GM19193 (cell line): ENCODE data around the gene ARRDC2.

Source experiments
- POLR2A ChIP-seq: IDR thresholded peaks from 4 replicates; pipeline ENCODE4 v1.6.1; 2011; ENCODE audit not compliant: insufficient read depth, insufficient read length; ENCODE audit errors: extremely low read depth

The ARRDC2 gene

GRCh38 chr19:18007917-18008673 is at the start of gene ARRDC2:
ARRDC2 (plus strand) TSS chr19:18008170; CDS start chr19:18008311, 141 bp downstream.
- no peak for TF ChIP-seq POLR2A

GRCh38 chr19:17963936-17964691 is 43.9 kb upstream of the ARRDC2 start:
- TF ChIP-seq POLR2A = no peak

GRCh38 chr19:17965370-17966128 is 42.4 kb upstream of the ARRDC2 start:
- TF ChIP-seq POLR2A = no peak

- no peak for TF ChIP-seq POLR2A
These were observed 41.9 kb upstream of the ARRDC2 start for GRCh38 chr19:17966129-17966483.

GRCh38 chr19:17966550-17967256 is 41.3 kb upstream of the ARRDC2 start, which contains the start of gene KCNN1:
KCNN1 (plus strand) TSS chr19:17967107; CDS start chr19:17973889, 6,782 bp downstream.
- TF ChIP-seq POLR2A = no peak

GRCh38 chr19:17967257-17968051 is 40.5 kb upstream of the ARRDC2 start:
- no peak for TF ChIP-seq POLR2A

GRCh38 chr19:17968362-17968761 is 39.6 kb upstream of the ARRDC2 start:
- no peak for TF ChIP-seq POLR2A

- no peak for TF ChIP-seq POLR2A
These were observed 38.7 kb upstream of the ARRDC2 start for GRCh38 chr19:17969096-17969792.

- TF ChIP-seq POLR2A = no peak
These were observed 35.7 kb upstream of the ARRDC2 start for GRCh38 chr19:17972230-17972629.

- no peak for TF ChIP-seq POLR2A
These were observed 34.2 kb upstream of the ARRDC2 start for GRCh38 chr19:17973759-17974158.

- TF ChIP-seq POLR2A = no peak
These were observed 33.4 kb upstream of the ARRDC2 start for GRCh38 chr19:17974551-17974950.

GRCh38 chr19:17975032-17975431 is 32.9 kb upstream of the ARRDC2 start:
- TF ChIP-seq POLR2A = no peak

- no peak for TF ChIP-seq POLR2A
These were observed 30.9 kb upstream of the ARRDC2 start for GRCh38 chr19:17977021-17977420.
